Tibial nerve (tissue), 3 donors: ENCODE data around the gene RTN1.

Source experiments
- CTCF ChIP-seq, 5 experiments: fragments of 200-600 bp in 3 of 5; fragments of 450-650 bp in 2 of 5; sonication (generic) in 3 of 5; IDR thresholded peaks; one replicate each; pipeline ENCODE4 v1.5.1; 2016 to 2019; ENCODE audit warnings: antibody characterized with exemption in 5 of 5, mild to moderate bottlenecking in 3 of 5, moderate library complexity in 2 of 5
- POLR2A ChIP-seq, 2 donors: fragments of 450-650 bp; IDR thresholded peaks; one replicate each; pipeline ENCODE4 v1.6.1; 2017; ENCODE audit warnings: antibody characterized with exemption in 2 of 2, mild to moderate bottlenecking in 2 of 2, moderate library complexity in 2 of 2

- no peak for TF ChIP-seq CTCF (IDR thresholded peaks at IDR 0.05)
- TF ChIP-seq POLR2A (IDR thresholded peaks at IDR 0.05): no peak
These were observed 26.3 kb downstream of the RTN1 start for GRCh38 chr14:59844186-59844812.
